ENCODE results near the gene IDUA.

- peak in 3 of 6 experiments; percentile 13 to 24 (median 14) for TF ChIP-seq CTCF (IDR thresholded peaks at IDR 0.05)
- TF ChIP-seq POLR2A (IDR thresholded peaks at IDR 0.05): no peak
These were observed 22.9 kb downstream of the IDUA start for GRCh38 chr4:1009542-1010394.
